Stomach (tissue), 4 donors: ENCODE measurements around the gene AGMO.

Experiments
- CTCF ChIP-seq, 7 experiments: fragments of 450-650 bp in 4 of 7; fragments of 200-600 bp in 3 of 7; sonication (generic) in 3 of 7; IDR thresholded peaks; one replicate each; pipeline ENCODE4 v1.5.1; 2016 to 2019; ENCODE audit warnings: antibody characterized with exemption in 7 of 7, control low read depth in 2 of 7, mild to moderate bottlenecking in 1 of 7
- EP300 ChIP-seq: sonication (generic); formaldehyde crosslinking; IDR thresholded peaks from one replicate; pipeline ENCODE4 v1.6.1; 2017; ENCODE audit warnings: antibody characterized with exemption
- POLR2A ChIP-seq, 4 donors: fragments of 450-650 bp; IDR thresholded peaks; one replicate each; pipeline ENCODE4 v1.6.1; 2016; ENCODE audit warnings: antibody characterized with exemption in 4 of 4, control low read depth in 2 of 4, mild to moderate bottlenecking in 1 of 4, moderate library complexity in 1 of 4
- POLR2AphosphoS5 ChIP-seq, 3 donors: sonication (generic); formaldehyde crosslinking; IDR thresholded peaks; one replicate each; pipeline ENCODE4 v1.6.1; 2016; ENCODE audit warnings: antibody characterized with exemption in 3 of 3

DNA sequence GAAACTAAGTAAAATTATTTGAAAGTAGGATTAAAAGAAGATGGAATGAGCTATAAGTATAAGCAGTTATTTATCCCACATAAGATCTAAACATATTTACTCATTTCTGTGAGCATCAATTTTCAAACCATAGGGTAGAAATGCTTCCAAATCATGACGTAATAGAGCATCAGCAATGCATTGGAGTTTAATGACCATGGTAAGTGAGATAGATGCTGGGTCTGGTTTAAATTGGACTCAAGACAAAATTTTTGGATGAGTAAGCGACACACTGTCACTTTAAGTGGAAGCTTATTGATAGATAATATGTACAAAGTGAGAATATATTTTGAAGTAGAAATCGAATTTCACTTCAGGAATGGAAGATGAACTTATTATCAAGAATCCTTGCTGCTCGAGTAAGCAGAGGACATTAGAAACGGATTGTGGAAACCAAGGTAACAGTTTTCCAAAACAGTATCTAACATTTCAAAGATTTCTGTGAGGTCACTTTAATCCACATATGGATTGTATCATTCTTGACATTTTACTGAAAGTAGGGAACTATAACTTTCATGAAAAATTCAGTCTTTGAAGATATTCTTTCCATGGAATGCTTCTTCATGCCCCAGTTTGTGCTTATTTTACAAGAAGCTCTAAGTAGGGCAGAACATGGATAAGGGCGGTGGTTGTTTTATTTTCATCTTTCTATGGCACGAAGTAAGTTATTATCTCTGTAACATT is 85.8 kb downstream of the AGMO start:
- TF ChIP-seq CTCF (IDR thresholded peaks at IDR 0.05), result no peak
- TF ChIP-seq POLR2AphosphoS5 (IDR thresholded peaks at IDR 0.05), result no peak
- TF ChIP-seq POLR2A (IDR thresholded peaks at IDR 0.05), result no peak
- TF ChIP-seq EP300, result no peak
